K562 (cell line): ENCODE data around the gene RTN4. TPM values are rescaled to one million over a fixed set of nuclear protein-coding genes. Genes with fewer than 3 reads are reported as not detected.
A peak's percentile ranks its signal among the peaks of the same experiment; 100 is the strongest.

Source experiments
- CEBPZ ChIP-seq: fragments of 150-350 bp; IDR thresholded peaks from 2 replicates; pipeline ENCODE4 v1.6.1; 2014; ENCODE audit warnings: low read depth, mild to moderate bottlenecking, low read length, borderline replicate concordance
- DMBX1 ChIP-seq: fragments of 250-450 bp; sonication (Bioruptor Pico); IDR thresholded peaks from 2 replicates; pipeline ENCODE4 v1.8.0; 2022; ENCODE audit warnings: inconsistent platforms, mild to moderate bottlenecking, moderate library complexity, borderline replicate concordance
- ELF4 ChIP-seq: fragments of 450-650 bp; formaldehyde crosslinking; IDR thresholded peaks from 2 replicates; pipeline ENCODE4 v1.4.0; 2022; ENCODE audit warnings: missing genetic modification characterization
- ETS1 ChIP-seq: conservative IDR thresholded peaks from 2 replicates; pipeline ENCODE4 v1.6.1; 2011; ENCODE audit warnings: low read depth, mild to moderate bottlenecking, low read length; ENCODE audit not compliant: control insufficient read depth
- LEF1 ChIP-seq: fragments of 450-650 bp; IDR thresholded peaks from 2 replicates; pipeline ENCODE4 v1.6.1; 2016; ENCODE audit warnings: mild to moderate bottlenecking
- MITF ChIP-seq: IDR thresholded peaks from 2 replicates; pipeline ENCODE4 v1.6.1; 2014; ENCODE audit warnings: antibody characterized with exemption
- NFYB ChIP-seq: IDR thresholded peaks from 2 replicates; pipeline ENCODE4 v1.6.1; 2011; ENCODE audit warnings: mild to moderate bottlenecking, moderate library complexity; ENCODE audit not compliant: insufficient read length; ENCODE audit errors: extremely low read depth
- NR4A1 ChIP-seq, 2 experiments: fragments of 250-450 bp in 1 of 2; fragments of 450-650 bp in 1 of 2; sonication (Bioruptor Pico) in 1 of 2; IDR thresholded peaks; 2 replicates each; pipeline versions ENCODE4 v1.4.0 to v1.6.1; 2016 to 2020; ENCODE audit warnings: mild to moderate bottlenecking in 2 of 2, missing compliant biosample characterization in 1 of 2, missing genetic modification characterization in 1 of 2, moderate library complexity in 1 of 2
- RNF2 ChIP-seq: sonication (generic); IDR thresholded peaks from 2 replicates; pipeline ENCODE4 v1.6.1; 2016
- SFPQ ChIP-seq: fragments of 200-400 bp; formaldehyde crosslinking; IDR thresholded peaks from 2 replicates; pipeline ENCODE4 v1.6.1; 2017; ENCODE audit warnings: mild to moderate bottlenecking, low read depth, low read length, moderate library complexity
- SIN3A ChIP-seq, 2 experiments: fragments of 150-350 bp in 1 of 2; IDR thresholded peaks; 2 replicates each; pipeline ENCODE4 v1.6.1; 2011 to 2016; ENCODE audit warnings: borderline replicate concordance in 2 of 2, low read depth in 2 of 2, low read length in 2 of 2, mild to moderate bottlenecking in 2 of 2, moderate library complexity in 2 of 2; ENCODE audit not compliant: control insufficient read depth in 1 of 2
- SMAD3 ChIP-seq: fragments of 450-650 bp; formaldehyde crosslinking; conservative IDR thresholded peaks from 2 replicates; pipeline ENCODE4 v1.4.0; 2020; ENCODE audit warnings: mild to moderate bottlenecking
- ZNF165 ChIP-seq: fragments of 250-450 bp; sonication (Bioruptor Pico); IDR thresholded peaks from 2 replicates; pipeline ENCODE4 v1.4.0; 2020; ENCODE audit warnings: borderline replicate concordance
- ZNF695 ChIP-seq: fragments of 450-650 bp; formaldehyde crosslinking; IDR thresholded peaks from 2 replicates; pipeline ENCODE4 v1.4.0; 2020; ENCODE audit warnings: mild to moderate bottlenecking, moderate library complexity
- polyA plus RNA-seq, 8 experiments: library from polyadenylated mRNA; depleted of rRNA in 4 of 8; stranded (reverse) in 5 of 8; unstranded in 3 of 8; fragments of >200 nt; fragmentation: Nextera tagmentation in 2 of 8; fragmentation: Illumina TruSeq in 1 of 8; extraction: Ambion mirVana in 2 of 8; extraction: Trizol in 1 of 8; gene quantifications; 2 replicates each; pipeline versions ENCODE4 v1.2.1 to v1.2.3, GENCODE V29; 2011 to 2014; ENCODE audit warnings: inconsistent platforms in 1 of 8, missing spikeins in 1 of 8
- total RNA-seq, 7 experiments: library from RNA; depleted of rRNA in 6 of 7; stranded (reverse); fragments of >200 nt in 6 of 7; fragmentation: Illumina TruSeq in 2 of 7; extraction: Trizol in 2 of 7; gene quantifications; 2 replicates each; pipeline versions ENCODE4 v1.2.1 to v1.2.3, GENCODE V29; 2011 to 2021; ENCODE audit warnings: low replicate concordance in 1 of 7
- TF ChIP-seq, protein P1 (sequence below): fragments of 150-350 bp; conservative IDR thresholded peaks from 2 replicates; pipeline ENCODE4 v1.6.1; 2014; ENCODE audit warnings: low read length

Gene RTN4
- total and polyA plus RNA-seq, 9 of the 15 experiments (the other 6 are each of a cell fraction or from before 2014, with no cell fraction given) = 73.0 to 248 (median 116) TPM

DNA sequence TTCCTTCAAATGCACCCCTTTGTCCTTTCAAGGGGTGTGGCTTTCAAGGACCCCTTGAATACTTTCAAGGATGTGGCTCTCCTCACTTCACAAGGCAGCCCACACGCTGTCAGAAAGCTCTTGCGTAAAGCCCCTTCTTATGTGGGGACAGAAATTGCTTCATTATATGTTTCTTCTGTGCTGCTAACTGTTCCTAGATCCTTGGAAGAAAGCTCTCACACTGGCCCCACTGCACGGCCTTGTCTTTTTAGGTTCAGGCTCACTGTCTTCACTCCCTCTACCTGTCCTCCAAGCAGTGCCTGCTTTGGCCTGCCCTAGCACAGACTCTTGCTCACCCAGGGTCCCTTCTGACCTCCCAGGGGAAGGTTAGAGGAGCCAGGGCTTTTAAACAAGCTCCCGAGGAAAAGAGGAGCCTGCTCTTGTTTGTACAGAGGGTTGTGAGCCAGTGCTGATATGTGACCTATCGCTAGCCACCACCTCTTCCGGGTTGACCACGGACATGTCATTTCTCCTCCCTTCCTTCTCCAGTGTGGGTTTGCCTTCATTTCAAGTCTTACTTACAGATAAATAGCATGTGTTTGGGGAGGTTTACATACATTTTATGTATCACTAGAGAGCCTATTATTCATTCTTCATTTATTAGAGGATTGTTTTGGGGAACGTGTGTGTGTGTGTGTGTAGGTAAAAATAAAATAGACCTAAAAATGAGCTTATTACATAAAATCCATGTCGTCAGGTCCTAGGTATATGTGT lies 94.7 kb downstream of the RTN4 start (continued):
- TF ChIP-seq ETS1 = no peak
- peak; percentile 66; the same call in 1 of the 2 replicates for TF ChIP-seq ELF4
- TF ChIP-seq, protein P1, sequence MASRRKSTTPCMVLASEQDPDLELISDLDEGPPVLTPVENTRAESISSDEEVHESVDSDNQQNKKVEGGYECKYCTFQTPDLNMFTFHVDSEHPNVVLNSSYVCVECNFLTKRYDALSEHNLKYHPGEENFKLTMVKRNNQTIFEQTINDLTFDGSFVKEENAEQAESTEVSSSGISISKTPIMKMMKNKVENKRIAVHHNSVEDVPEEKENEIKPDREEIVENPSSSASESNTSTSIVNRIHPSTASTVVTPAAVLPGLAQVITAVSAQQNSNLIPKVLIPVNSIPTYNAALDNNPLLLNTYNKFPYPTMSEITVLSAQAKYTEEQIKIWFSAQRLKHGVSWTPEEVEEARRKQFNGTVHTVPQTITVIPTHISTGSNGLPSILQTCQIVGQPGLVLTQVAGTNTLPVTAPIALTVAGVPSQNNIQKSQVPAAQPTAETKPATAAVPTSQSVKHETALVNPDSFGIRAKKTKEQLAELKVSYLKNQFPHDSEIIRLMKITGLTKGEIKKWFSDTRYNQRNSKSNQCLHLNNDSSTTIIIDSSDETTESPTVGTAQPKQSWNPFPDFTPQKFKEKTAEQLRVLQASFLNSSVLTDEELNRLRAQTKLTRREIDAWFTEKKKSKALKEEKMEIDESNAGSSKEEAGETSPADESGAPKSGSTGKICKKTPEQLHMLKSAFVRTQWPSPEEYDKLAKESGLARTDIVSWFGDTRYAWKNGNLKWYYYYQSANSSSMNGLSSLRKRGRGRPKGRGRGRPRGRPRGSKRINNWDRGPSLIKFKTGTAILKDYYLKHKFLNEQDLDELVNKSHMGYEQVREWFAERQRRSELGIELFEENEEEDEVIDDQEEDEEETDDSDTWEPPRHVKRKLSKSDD = no peak
- TF ChIP-seq LEF1 = peak; percentile 52; the same call in 1 of the 2 replicates
- TF ChIP-seq NR4A1 (CRISPR knock-in tag; IDR thresholded peaks at IDR 0.05) = no peak
- peak; percentile 83 for TF ChIP-seq NR4A1 (tag; IDR thresholded peaks at IDR 0.05)
- TF ChIP-seq ZNF695 (CRISPR knock-in tag) = no peak
- TF ChIP-seq DMBX1 (CRISPR knock-in tag) = peak; percentile 89
- no peak for TF ChIP-seq SIN3A (IDR thresholded peaks at IDR 0.05; ENCODE audit: borderline replicate concordance in 2 of 2, control insufficient read depth in 1 of 2, low read depth in 2 of 2, low read length in 2 of 2)
- no peak for TF ChIP-seq NFYB
- no peak for TF ChIP-seq CEBPZ
- TF ChIP-seq SFPQ = no peak
- TF ChIP-seq SMAD3 = peak; percentile 70; the same call in 1 of the 2 replicates
- TF ChIP-seq ZNF165 (CRISPR knock-in tag) = no peak
- no peak for TF ChIP-seq RNF2
- TF ChIP-seq MITF = no peak
